ENCODE results near the gene TMEM38B. TPM values are rescaled to one million over a fixed set of nuclear protein-coding genes. Genes with fewer than 3 reads are reported as not detected.

TMEM38B gene
- total RNA-seq, 1 experiment from 2014 or later: 22.6 TPM

DNA sequence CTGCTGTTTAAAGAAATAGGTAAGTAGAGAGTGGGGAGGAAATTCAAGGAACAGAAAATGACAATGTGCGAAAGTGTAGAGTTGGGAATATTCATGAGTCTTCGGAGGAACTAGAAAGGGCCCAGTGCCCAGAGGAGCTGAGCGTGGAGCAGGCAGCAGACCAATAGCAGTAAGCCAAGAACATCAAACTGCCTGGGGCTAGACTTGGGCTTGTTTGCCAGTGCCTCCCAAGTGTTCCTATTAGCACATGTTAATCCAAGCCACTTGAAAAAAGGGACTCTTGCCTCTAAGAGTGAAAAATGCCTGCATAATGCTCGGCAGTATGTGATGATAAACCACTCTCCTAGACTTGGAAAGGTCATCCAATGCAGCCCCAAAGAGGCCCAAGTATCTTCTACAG, 33.3 kb upstream of the TMEM38B start:
- intact Hi-C loops (cut with micrococcal nuclease; ENCODE audit: unreplicated experiment): no loop called here
- POLR2A ChIA-PET (ENCODE audit: low non-redundant PET): no interaction called here
- Histone ChIP-seq H3K27ac (ENCODE audit: low read depth, low read length, poor library complexity, severe bottlenecking) (no peak overlapping the region), H3K27me3 (replicated peaks; ENCODE audit: insufficient read depth, low read depth, low read length, poor library complexity) (peaks cover 17% of the 10 kb centered on the region), H3K4me3 (ENCODE audit: low read depth, low read length, poor library complexity, severe bottlenecking) (no peak overlapping the region), H3K36me3 (ENCODE audit: insufficient read depth, low read length, poor library complexity, severe bottlenecking) (no peaks in the 10 kb centered on the region), H3K9me3 (ENCODE audit: low read depth, low read length, poor library complexity, severe bottlenecking) (no peaks in the 10 kb centered on the region), H3K4me1 (ENCODE audit: insufficient read depth, low read length, poor library complexity, severe bottlenecking) (no peaks in the 10 kb centered on the region)
- CTCF ChIA-PET: no interaction called here
- no peak for DNase-seq (ENCODE audit: low spot score)
- BruUV-seq (replicated peaks): no TSS peak
- no peak for TF ChIP-seq EZH2 (IDR thresholded peaks at IDR 0.05; ENCODE audit: borderline replicate concordance, low read depth, low read length, poor library complexity, severe bottlenecking)
- TF ChIP-seq, protein P1, sequence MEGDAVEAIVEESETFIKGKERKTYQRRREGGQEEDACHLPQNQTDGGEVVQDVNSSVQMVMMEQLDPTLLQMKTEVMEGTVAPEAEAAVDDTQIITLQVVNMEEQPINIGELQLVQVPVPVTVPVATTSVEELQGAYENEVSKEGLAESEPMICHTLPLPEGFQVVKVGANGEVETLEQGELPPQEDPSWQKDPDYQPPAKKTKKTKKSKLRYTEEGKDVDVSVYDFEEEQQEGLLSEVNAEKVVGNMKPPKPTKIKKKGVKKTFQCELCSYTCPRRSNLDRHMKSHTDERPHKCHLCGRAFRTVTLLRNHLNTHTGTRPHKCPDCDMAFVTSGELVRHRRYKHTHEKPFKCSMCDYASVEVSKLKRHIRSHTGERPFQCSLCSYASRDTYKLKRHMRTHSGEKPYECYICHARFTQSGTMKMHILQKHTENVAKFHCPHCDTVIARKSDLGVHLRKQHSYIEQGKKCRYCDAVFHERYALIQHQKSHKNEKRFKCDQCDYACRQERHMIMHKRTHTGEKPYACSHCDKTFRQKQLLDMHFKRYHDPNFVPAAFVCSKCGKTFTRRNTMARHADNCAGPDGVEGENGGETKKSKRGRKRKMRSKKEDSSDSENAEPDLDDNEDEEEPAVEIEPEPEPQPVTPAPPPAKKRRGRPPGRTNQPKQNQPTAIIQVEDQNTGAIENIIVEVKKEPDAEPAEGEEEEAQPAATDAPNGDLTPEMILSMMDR (conservative IDR thresholded peaks at IDR 0.05; ENCODE audit: low read depth, low read length): no peak

DNA sequence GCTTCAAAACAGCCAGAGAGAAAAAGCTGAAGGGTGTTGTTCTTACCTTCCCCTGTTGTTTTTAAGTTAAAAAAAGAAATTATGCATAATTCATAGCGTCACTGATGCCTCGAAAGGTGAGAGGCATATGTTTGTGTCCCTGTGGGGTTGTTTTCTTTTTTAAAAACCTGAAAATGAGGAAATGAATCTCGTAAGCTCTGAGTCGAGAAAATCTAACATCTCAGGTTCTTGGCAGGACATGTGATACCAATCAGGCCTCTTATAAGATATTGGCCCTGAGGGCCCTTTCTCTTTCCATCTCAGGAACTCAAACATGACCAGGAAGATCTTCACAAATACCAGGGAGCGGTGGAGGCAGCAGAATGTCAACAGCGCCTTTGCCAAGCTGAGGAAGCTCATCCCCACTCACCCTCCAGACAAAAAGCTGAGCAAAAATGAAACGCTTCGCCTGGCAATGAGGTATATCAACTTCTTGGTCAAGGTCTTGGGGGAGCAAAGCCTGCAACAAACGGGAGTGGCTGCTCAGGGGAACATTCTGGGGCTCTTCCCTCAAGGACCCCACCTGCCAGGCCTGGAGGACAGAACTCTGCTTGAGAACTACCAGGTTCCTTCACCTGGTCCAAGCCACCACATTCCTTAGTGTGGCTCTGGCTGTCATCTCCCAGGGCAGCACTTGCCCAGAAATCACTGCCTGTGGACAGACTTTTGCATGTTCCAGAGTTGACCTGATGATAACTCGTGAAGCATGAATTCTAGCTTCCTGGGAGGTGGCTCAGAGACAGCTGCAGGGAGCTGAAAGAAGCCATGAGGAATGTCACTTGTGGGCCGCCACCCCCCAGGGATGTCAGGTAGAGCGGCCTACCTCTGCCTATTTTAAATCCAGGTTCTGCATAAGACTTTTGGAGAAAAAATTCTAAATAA, 31.9 kb upstream of the TMEM38B start, which contains the start of gene TAL2:
Gene TAL2 (plus strand): TSS at position 274 of the 921 bp plus-strand sequence. CDS start 40 bp downstream, at position 314.
- H3K27me3 ChIP-seq (replicated peaks; ENCODE audit: insufficient read depth, low read depth, low read length, poor library complexity): peaks cover 3% of the 10 kb centered on the region
- POLR2A ChIA-PET (ENCODE audit: low non-redundant PET): no interaction called here
- no peak within 1 kb of the TSS for H3K4me3 ChIP-seq (ENCODE audit: low read depth, low read length, poor library complexity, severe bottlenecking)
- TF ChIP-seq, protein P1 (conservative IDR thresholded peaks at IDR 0.05; ENCODE audit: low read depth, low read length): no peak
- no peak for TF ChIP-seq EZH2 (IDR thresholded peaks at IDR 0.05; ENCODE audit: borderline replicate concordance, low read depth, low read length, poor library complexity, severe bottlenecking)
- H3K36me3 ChIP-seq (ENCODE audit: insufficient read depth, low read length, poor library complexity, severe bottlenecking): no peaks in the 10 kb centered on the region
- no TSS peak for BruUV-seq (replicated peaks)
- no peaks in the 10 kb centered on the region for H3K9me3 ChIP-seq (ENCODE audit: low read depth, low read length, poor library complexity, severe bottlenecking)
- CTCF ChIA-PET: no interaction called here
- H3K27ac ChIP-seq (ENCODE audit: low read depth, low read length, poor library complexity, severe bottlenecking): no peak within 1 kb of the TSS
- no peak for DNase-seq (ENCODE audit: low spot score)
- intact Hi-C loops (cut with micrococcal nuclease; ENCODE audit: unreplicated experiment): no loop called here
- no peaks in the 10 kb centered on the region for H3K4me1 ChIP-seq (ENCODE audit: insufficient read depth, low read length, poor library complexity, severe bottlenecking)

DNA sequence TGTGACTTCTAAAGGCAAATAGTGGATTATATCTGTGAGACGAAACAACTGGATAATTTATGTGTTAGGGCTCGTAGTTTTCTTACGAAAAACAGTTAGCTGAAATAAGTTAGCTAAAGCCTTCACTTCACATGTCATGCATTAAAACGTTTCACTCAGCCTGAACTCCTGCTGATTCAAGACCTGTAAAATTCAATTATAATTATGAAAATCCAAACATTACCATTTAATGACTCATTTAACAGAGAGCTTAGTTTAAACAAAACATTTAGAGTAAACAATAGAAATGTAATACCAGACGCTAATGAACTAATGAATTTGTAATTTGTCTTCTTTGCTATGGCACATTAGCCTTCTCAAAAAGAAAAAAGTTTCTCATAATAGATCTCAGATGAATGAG, 30.4 kb upstream of the TMEM38B start:
- no peak overlapping the region for H3K27ac ChIP-seq (ENCODE audit: low read depth, low read length, poor library complexity, severe bottlenecking)
- H3K36me3 ChIP-seq (ENCODE audit: insufficient read depth, low read length, poor library complexity, severe bottlenecking): no peaks in the 10 kb centered on the region
- H3K9me3 ChIP-seq (ENCODE audit: low read depth, low read length, poor library complexity, severe bottlenecking): no peaks in the 10 kb centered on the region
- TF ChIP-seq EZH2 (IDR thresholded peaks at IDR 0.05; ENCODE audit: borderline replicate concordance, low read depth, low read length, poor library complexity, severe bottlenecking): no peak
- TF ChIP-seq, protein P1 (conservative IDR thresholded peaks at IDR 0.05; ENCODE audit: low read depth, low read length): no peak
- ChIA-PET CTCF (no interaction called here), POLR2A (ENCODE audit: low non-redundant PET) (no interaction called here)
- H3K4me1 ChIP-seq (ENCODE audit: insufficient read depth, low read length, poor library complexity, severe bottlenecking): no peaks in the 10 kb centered on the region
- no peak for DNase-seq (ENCODE audit: low spot score)
- H3K4me3 ChIP-seq (ENCODE audit: low read depth, low read length, poor library complexity, severe bottlenecking): no peak overlapping the region
- intact Hi-C loops (cut with micrococcal nuclease; ENCODE audit: unreplicated experiment): no loop called here
- H3K27me3 ChIP-seq (replicated peaks; ENCODE audit: insufficient read depth, low read depth, low read length, poor library complexity): peaks cover 4% of the 10 kb centered on the region
- BruUV-seq (replicated peaks): no TSS peak
